NT2/D1 (cell line): ENCODE measurements around the gene LLGL2.

Source experiments
- SUZ12 ChIP-seq: IDR thresholded peaks from 2 replicates; pipeline ENCODE4 v1.6.1; 2011; ENCODE audit not compliant: insufficient read length, insufficient read depth; ENCODE audit errors: extremely low read depth
- YY1 ChIP-seq: IDR thresholded peaks from 2 replicates; pipeline ENCODE4 v1.6.1; 2011; ENCODE audit not compliant: insufficient read length, insufficient read depth
- ZNF274 ChIP-seq: IDR thresholded peaks from 2 replicates; pipeline ENCODE4 v1.6.1; 2011; ENCODE audit warnings: mild to moderate bottlenecking, low read depth, low read length

- no peak for TF ChIP-seq ZNF274
- TF ChIP-seq YY1: no peak
- TF ChIP-seq SUZ12: no peak
These were observed 26.0 kb upstream of the LLGL2 start for GRCh38 chr17:75499313-75500022.
